ENCODE data around the gene EIF3L.

The EIF3L gene

DNA sequence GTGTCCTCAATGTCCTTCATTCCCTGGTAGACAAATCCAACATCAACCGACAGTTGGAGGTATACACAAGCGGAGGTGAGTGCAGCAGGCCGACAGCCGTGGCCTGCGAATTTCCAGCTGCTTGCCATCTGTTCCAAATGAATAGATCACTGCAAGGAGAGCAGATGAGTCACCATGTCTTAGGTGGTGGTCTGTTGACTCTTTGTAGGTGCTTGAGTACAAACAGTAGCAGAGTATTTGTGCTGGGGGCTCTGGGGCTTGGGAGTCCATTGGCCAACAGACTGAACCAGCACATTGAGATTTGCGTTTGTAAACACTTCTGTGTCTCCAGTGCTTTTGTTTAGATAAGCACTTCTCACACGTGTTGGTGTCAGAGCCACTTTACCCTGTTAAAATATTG lies 21.1 kb downstream of the EIF3L start:
- H3K4me3 ChIP-seq (ENCODE audit: control insufficient read depth, low read depth, low read length) = no peak overlapping the region
- no peak for TF ChIP-seq CTCF (conservative IDR thresholded peaks at IDR 0.05; ENCODE audit: control insufficient read depth, insufficient read depth, low read depth, low read length)
- peak; percentile 64 for DNase-seq (ENCODE audit: low read depth)

- peak; percentile 80 for DNase-seq (ENCODE audit: low read depth)
- no peak for TF ChIP-seq CTCF (conservative IDR thresholded peaks at IDR 0.05; ENCODE audit: control insufficient read depth, insufficient read depth, low read depth, low read length)
- no peak overlapping the region for H3K4me3 ChIP-seq (ENCODE audit: control insufficient read depth, low read depth, low read length)
Observed at GRCh38 chr22:37880668-37881440, 31.6 kb downstream of the EIF3L start.

- DNase-seq (ENCODE audit: low read depth) = peak; percentile 73
- no peak overlapping the region for H3K4me3 ChIP-seq (ENCODE audit: control insufficient read depth, low read depth, low read length)
- no peak for TF ChIP-seq CTCF (conservative IDR thresholded peaks at IDR 0.05; ENCODE audit: control insufficient read depth, insufficient read depth, low read depth, low read length)
Observed at GRCh38 chr22:37884420-37884819, 35.2 kb downstream of the EIF3L start.

- DNase-seq (ENCODE audit: low read depth) = peak; percentile 84
- no peak overlapping the region for H3K4me3 ChIP-seq (ENCODE audit: control insufficient read depth, low read depth, low read length)
- peak; percentile 72 for TF ChIP-seq CTCF (conservative IDR thresholded peaks at IDR 0.05; ENCODE audit: control insufficient read depth, insufficient read depth, low read depth, low read length)
Observed at GRCh38 chr22:37887584-37888378, 38.6 kb downstream of the EIF3L start.

GRCh38 chr22:37891926-37892325 lies 42.7 kb downstream of the EIF3L start:
- no peak for TF ChIP-seq CTCF (conservative IDR thresholded peaks at IDR 0.05; ENCODE audit: control insufficient read depth, insufficient read depth, low read depth, low read length)
- no peak for DNase-seq (ENCODE audit: low read depth)
- no peak overlapping the region for H3K4me3 ChIP-seq (ENCODE audit: control insufficient read depth, low read depth, low read length)

- no peak for TF ChIP-seq CTCF (conservative IDR thresholded peaks at IDR 0.05; ENCODE audit: control insufficient read depth, insufficient read depth, low read depth, low read length)
- DNase-seq (ENCODE audit: low read depth) = no peak
- H3K4me3 ChIP-seq (ENCODE audit: control insufficient read depth, low read depth, low read length) = no peak overlapping the region
Observed at GRCh38 chr22:37892566-37893335, 43.5 kb downstream of the EIF3L start.

Measured in fibroblast of mammary gland (primary cell).